ENCODE measurements around the gene SMARCA5. TPM values are rescaled to one million over a fixed set of nuclear protein-coding genes. Genes with fewer than 3 reads are reported as not detected.

The SMARCA5 gene
- total RNA-seq, 1 experiment from 2014 or later, result 107 TPM

DNA sequence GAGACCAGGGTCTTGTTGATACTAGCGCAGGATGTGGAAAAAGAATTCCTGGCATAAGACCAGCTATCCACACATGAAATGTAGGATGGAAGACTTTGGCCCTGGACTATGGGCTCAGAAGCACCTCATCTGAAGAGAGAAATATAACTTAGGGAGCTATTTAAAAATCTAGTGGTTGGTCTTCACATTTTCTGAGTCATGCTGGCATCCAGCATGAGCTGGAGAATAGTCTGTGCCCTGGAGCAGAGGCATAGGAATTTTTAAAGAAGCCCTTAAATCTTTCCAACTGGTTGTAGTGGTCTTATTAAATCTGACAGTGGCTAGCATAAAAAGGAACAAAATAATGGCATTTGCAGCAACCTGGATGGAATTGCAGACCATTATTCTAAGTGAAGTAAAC is 86.3 kb downstream of the SMARCA5 start:
- H4K5ac ChIP-seq (ENCODE audit: insufficient read length, low read depth, low read length), result no peak overlapping the region
- no peak overlapping the region for H2BK120ac ChIP-seq (ENCODE audit: low read depth, low read length, poor library complexity, severe bottlenecking)
- no peak overlapping the region for H3K14ac ChIP-seq (ENCODE audit: insufficient read depth, low read length)
- no peak overlapping the region for H3K23ac ChIP-seq (ENCODE audit: insufficient read length, low read depth, low read length)
- Mint-ChIP-seq H3K9me3 (peaks cover 0 to 3% of the 10 kb centered on the region in 2 experiments; a peak in 1 of 5 replicates), H3K27me3 (ENCODE audit: low read depth) (no peaks in the 10 kb centered on the region), H3K27ac (no peak overlapping the region), H3K4me1 (peaks cover 0 to 3% of the 10 kb centered on the region in 2 experiments; a peak in 2 of 4 replicates), H3K4me3 (no peak overlapping the region), H3K36me3 (ENCODE audit: insufficient read depth in 1 of 3, low read depth in 3 of 3) (no peaks in the 10 kb centered on the region)
- no peaks in the 10 kb centered on the region for H3K27me3 ChIP-seq (ENCODE audit: insufficient read depth, low read length)
- H2BK5ac ChIP-seq (ENCODE audit: insufficient read length, low read length), result no peak overlapping the region
- no peak overlapping the region for H2AFZ ChIP-seq (ENCODE audit: low read length)
- H3K79me1 ChIP-seq (ENCODE audit: insufficient read depth, low read depth, low read length, poor library complexity, severe bottlenecking), result no peaks in the 10 kb centered on the region
- H2BK15ac ChIP-seq (ENCODE audit: low read depth, low read length), result no peak overlapping the region
- H3K79me2 ChIP-seq (ENCODE audit: insufficient read depth, low read length), result no peaks in the 10 kb centered on the region
- TF ChIP-seq, protein P1, sequence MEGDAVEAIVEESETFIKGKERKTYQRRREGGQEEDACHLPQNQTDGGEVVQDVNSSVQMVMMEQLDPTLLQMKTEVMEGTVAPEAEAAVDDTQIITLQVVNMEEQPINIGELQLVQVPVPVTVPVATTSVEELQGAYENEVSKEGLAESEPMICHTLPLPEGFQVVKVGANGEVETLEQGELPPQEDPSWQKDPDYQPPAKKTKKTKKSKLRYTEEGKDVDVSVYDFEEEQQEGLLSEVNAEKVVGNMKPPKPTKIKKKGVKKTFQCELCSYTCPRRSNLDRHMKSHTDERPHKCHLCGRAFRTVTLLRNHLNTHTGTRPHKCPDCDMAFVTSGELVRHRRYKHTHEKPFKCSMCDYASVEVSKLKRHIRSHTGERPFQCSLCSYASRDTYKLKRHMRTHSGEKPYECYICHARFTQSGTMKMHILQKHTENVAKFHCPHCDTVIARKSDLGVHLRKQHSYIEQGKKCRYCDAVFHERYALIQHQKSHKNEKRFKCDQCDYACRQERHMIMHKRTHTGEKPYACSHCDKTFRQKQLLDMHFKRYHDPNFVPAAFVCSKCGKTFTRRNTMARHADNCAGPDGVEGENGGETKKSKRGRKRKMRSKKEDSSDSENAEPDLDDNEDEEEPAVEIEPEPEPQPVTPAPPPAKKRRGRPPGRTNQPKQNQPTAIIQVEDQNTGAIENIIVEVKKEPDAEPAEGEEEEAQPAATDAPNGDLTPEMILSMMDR (conservative IDR thresholded peaks at IDR 0.05), result no peak
- DNase-seq, result no peak
- H4K91ac ChIP-seq (ENCODE audit: insufficient read length, low read depth, low read length), result no peak overlapping the region
- H3K4ac ChIP-seq (ENCODE audit: low read depth, low read length), result no peak overlapping the region
- no peak overlapping the region for H2AK5ac ChIP-seq (ENCODE audit: insufficient read length, low read length)
- no peaks in the 10 kb centered on the region for H3K4me1 ChIP-seq (ENCODE audit: insufficient read depth, low read length)
- no peak overlapping the region for H3K9ac ChIP-seq (ENCODE audit: extremely low read depth, insufficient read length, low read length)
- H3K18ac ChIP-seq (ENCODE audit: insufficient read length, low read depth, low read length), result no peak overlapping the region
- no peak overlapping the region for H3T11ph ChIP-seq (ENCODE audit: low read length)
- WGBS (ENCODE audit: extremely low coverage, insufficient read length, low lambda C conversion rate), result no CpG with 5 or more reads among the region's 1 CpG
- no peak overlapping the region for H3K27ac ChIP-seq (ENCODE audit: insufficient read length, low read depth, low read length)
- H3K4me2 ChIP-seq (ENCODE audit: insufficient read depth, insufficient read length, low read length), result no peak overlapping the region
- H2BK20ac ChIP-seq (ENCODE audit: low read depth, low read length, poor library complexity, severe bottlenecking), result no peak overlapping the region
- no peaks in the 10 kb centered on the region for H4K20me1 ChIP-seq (ENCODE audit: control insufficient read depth, insufficient read depth, insufficient read length)
- H2BK12ac ChIP-seq (ENCODE audit: insufficient read length, low read depth, low read length), result no peak overlapping the region
- no peaks in the 10 kb centered on the region for H3K23me2 ChIP-seq (ENCODE audit: insufficient read length, low read depth, low read length, poor library complexity, severe bottlenecking)
- H3K9me3 ChIP-seq (ENCODE audit: control insufficient read depth, low read depth, low read length), result no peaks in the 10 kb centered on the region
- no peak overlapping the region for H3K56ac ChIP-seq (ENCODE audit: insufficient read length, low read depth, low read length)
- no peak overlapping the region for H4K8ac ChIP-seq (replicated peaks; ENCODE audit: insufficient read length, low read depth, low read length)

Measured in H9 (cell line).